ENCODE results near the gene ATP2A3.

DNA sequence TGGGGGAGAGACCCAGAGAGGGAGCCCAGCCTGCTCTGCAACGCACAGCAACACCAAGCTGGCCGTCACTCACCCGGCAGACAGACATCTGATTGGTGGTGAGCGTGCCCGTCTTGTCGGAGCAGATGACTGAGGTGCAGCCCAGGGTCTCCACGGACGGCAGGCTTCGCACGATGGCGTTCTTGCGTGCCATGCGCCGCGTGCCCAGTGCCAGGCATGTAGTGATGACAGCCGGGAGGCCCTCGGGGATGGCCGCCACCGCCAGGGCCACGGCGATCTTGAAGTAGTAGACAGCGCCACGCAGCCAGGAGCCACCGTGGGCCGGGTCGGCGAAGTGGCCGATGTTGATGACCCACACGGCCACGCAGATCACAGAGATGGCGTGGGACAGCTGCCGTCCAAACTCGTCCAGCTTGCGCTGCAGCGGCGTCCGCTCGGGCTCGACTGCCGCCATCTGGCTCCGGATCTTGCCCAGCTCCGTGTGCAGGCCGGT, 16.9 kb downstream of the ATP2A3 start:
- TF ChIP-seq, protein P1, sequence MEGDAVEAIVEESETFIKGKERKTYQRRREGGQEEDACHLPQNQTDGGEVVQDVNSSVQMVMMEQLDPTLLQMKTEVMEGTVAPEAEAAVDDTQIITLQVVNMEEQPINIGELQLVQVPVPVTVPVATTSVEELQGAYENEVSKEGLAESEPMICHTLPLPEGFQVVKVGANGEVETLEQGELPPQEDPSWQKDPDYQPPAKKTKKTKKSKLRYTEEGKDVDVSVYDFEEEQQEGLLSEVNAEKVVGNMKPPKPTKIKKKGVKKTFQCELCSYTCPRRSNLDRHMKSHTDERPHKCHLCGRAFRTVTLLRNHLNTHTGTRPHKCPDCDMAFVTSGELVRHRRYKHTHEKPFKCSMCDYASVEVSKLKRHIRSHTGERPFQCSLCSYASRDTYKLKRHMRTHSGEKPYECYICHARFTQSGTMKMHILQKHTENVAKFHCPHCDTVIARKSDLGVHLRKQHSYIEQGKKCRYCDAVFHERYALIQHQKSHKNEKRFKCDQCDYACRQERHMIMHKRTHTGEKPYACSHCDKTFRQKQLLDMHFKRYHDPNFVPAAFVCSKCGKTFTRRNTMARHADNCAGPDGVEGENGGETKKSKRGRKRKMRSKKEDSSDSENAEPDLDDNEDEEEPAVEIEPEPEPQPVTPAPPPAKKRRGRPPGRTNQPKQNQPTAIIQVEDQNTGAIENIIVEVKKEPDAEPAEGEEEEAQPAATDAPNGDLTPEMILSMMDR (IDR thresholded peaks at IDR 0.05), result no peak
- TF ChIP-seq POLR2A (IDR thresholded peaks at IDR 0.05), result no peak

Data from prostate gland (tissue), 2 donors.